ENCODE results near the gene TIAM2. TPM values are rescaled to one million over a fixed set of nuclear protein-coding genes. Genes with fewer than 3 reads are reported as not detected.

TIAM2 gene
- total RNA-seq, 2 donors from 2014 or later = 5.1 to 6.7 TPM

DNA sequence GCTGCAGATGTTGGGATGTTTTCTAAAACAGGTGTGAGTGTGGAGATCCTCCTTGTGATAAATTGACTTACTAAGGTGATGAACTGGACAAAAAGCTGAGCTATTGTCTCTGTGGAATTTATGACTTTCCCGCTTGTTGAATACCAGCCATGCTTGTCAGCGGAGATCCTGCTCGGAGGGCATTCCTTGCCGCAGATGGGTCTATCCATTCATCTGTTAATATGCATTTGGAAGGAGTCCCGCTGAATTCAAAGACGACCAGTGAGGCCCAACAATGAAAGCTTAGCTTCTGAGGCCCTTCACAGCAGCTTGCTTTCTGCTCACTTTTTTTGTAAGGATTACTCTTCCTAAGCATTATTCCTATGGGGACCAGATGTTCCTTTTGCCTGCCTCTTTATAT, 124.9 kb downstream of the TIAM2 start:
- Histone ChIP-seq H3K27ac (no peak overlapping the region), H3K9ac (ENCODE audit: low read depth in 2 of 2, low read length in 2 of 2) (no peak overlapping the region), H3K36me3 (no peaks in the 10 kb centered on the region), H3K9me3 (no peaks in the 10 kb centered on the region), H3K27me3 (no peaks in the 10 kb centered on the region), H3K4me1 (no peaks in the 10 kb centered on the region), H3K4me3 (no peak overlapping the region)
- intact Hi-C loops (cut with DNase I) = no loop called here
- TF ChIP-seq, protein P1, sequence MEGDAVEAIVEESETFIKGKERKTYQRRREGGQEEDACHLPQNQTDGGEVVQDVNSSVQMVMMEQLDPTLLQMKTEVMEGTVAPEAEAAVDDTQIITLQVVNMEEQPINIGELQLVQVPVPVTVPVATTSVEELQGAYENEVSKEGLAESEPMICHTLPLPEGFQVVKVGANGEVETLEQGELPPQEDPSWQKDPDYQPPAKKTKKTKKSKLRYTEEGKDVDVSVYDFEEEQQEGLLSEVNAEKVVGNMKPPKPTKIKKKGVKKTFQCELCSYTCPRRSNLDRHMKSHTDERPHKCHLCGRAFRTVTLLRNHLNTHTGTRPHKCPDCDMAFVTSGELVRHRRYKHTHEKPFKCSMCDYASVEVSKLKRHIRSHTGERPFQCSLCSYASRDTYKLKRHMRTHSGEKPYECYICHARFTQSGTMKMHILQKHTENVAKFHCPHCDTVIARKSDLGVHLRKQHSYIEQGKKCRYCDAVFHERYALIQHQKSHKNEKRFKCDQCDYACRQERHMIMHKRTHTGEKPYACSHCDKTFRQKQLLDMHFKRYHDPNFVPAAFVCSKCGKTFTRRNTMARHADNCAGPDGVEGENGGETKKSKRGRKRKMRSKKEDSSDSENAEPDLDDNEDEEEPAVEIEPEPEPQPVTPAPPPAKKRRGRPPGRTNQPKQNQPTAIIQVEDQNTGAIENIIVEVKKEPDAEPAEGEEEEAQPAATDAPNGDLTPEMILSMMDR (IDR thresholded peaks at IDR 0.05) = no peak
- no peak for DNase-seq

- no peaks in the 10 kb centered on the region for H3K9me3 ChIP-seq
- H3K4me3 ChIP-seq = no peak overlapping the region
- intact Hi-C loops (cut with DNase I) = no loop called here
- H3K4me1 ChIP-seq = no peaks in the 10 kb centered on the region
- no peak overlapping the region for H3K9ac ChIP-seq (ENCODE audit: low read depth in 2 of 2, low read length in 2 of 2)
- no peaks in the 10 kb centered on the region for H3K27me3 ChIP-seq
- H3K36me3 ChIP-seq = no peaks in the 10 kb centered on the region
- no peak overlapping the region for H3K27ac ChIP-seq
- TF ChIP-seq, protein P1 (IDR thresholded peaks at IDR 0.05) = no peak
- no peak for DNase-seq
Observed at GRCh38 chr6:155121294-155121693, 126.2 kb downstream of the TIAM2 start.

DNA sequence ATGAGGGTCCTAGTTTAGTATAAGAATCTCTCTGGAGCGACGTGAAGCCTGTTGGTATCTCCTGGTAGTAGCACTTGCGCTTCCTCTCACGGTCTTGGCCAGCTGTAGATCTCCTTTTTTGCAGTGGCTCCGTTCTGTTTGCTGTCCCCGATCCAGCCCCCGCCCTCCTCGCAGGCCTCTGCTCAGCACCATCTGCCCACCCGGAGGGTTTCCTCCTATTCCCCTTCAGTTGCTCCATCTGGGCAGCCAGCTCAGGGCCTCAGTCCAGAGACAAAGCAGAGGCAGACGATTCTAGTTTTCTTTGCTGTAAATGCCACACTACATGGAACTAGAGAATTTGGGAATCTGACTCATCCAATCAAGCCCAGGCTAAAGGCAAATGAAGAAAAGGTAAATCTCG, 126.6 kb downstream of the TIAM2 start:
- Histone ChIP-seq H3K36me3 (no peaks in the 10 kb centered on the region), H3K4me1 (no peaks in the 10 kb centered on the region), H3K27me3 (no peaks in the 10 kb centered on the region), H3K4me3 (no peak overlapping the region), H3K27ac (no peak overlapping the region), H3K9me3 (no peaks in the 10 kb centered on the region), H3K9ac (ENCODE audit: low read depth in 2 of 2, low read length in 2 of 2) (no peak overlapping the region)
- intact Hi-C loops (cut with DNase I) = no loop called here
- TF ChIP-seq, protein P1 (IDR thresholded peaks at IDR 0.05) = no peak
- DNase-seq = no peak

GRCh38 chr6:155122199-155122950, 127.3 kb downstream of the TIAM2 start:
- Histone ChIP-seq H3K27me3 (no peaks in the 10 kb centered on the region), H3K4me1 (no peaks in the 10 kb centered on the region), H3K36me3 (no peaks in the 10 kb centered on the region), H3K9me3 (no peaks in the 10 kb centered on the region), H3K4me3 (no peak overlapping the region), H3K27ac (no peak overlapping the region), H3K9ac (ENCODE audit: low read depth in 2 of 2, low read length in 2 of 2) (no peak overlapping the region)
- intact Hi-C loops (cut with DNase I) = no loop called here
- TF ChIP-seq, protein P1 (IDR thresholded peaks at IDR 0.05) = no peak
- DNase-seq = no peak

DNA sequence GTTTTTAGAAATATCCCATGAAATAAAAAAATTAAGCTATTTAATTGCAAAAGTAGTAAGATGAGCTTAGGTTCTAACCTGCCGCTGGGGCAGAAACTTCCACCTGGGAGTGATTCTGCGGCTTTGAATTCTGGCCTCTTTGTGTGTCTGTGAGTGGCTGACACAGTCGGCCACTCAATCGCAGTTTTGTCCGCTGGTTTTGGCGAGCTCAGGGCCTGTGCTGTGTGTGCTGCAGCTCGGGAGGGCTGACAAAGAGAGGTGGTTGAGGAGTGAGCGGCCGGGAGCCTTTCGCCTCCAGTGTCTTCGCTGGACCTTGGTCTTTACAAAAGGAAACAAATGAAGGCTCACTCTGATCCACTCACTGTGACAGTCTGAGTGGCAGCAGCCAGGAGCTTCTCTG, 128.4 kb downstream of the TIAM2 start:
- TF ChIP-seq, protein P1 (IDR thresholded peaks at IDR 0.05) = no peak
- Histone ChIP-seq H3K27me3 (no peaks in the 10 kb centered on the region), H3K4me3 (no peak overlapping the region), H3K9ac (ENCODE audit: low read depth in 2 of 2, low read length in 2 of 2) (no peak overlapping the region), H3K36me3 (no peaks in the 10 kb centered on the region), H3K9me3 (no peaks in the 10 kb centered on the region), H3K4me1 (no peaks in the 10 kb centered on the region), H3K27ac (no peak overlapping the region)
- no peak for DNase-seq
- intact Hi-C loops (cut with DNase I) = no loop called here
